Hepatocyte (in vitro differentiated cells): Measurements from ENCODE around the gene PTPRO. TPM values are rescaled to one million over a fixed set of nuclear protein-coding genes. Genes with fewer than 3 reads are reported as not detected.

Experiments
- DNase-seq: peaks from one replicate; pipeline ENCODE4 v3.0.0-alpha.2; 2016; ENCODE audit warnings: low spot score
- H2AFZ ChIP-seq: fragments of 200-600 bp; sonication (generic); 2 replicates; pipeline ENCODE4 v1.6.0; 2016; ENCODE audit warnings: antibody characterized with exemption, mild to moderate bottlenecking
- H3K27ac ChIP-seq: fragments of 200-600 bp; sonication (generic); 2 replicates; pipeline ENCODE4 v1.5.1; 2016; ENCODE audit warnings: mild to moderate bottlenecking
- H3K27me3 ChIP-seq: fragments of 200-600 bp; sonication (generic); 2 replicates; pipeline ENCODE4 v1.6.1; 2016
- H3K36me3 ChIP-seq: fragments of 200-600 bp; sonication (generic); replicated peaks from 2 replicates; pipeline ENCODE4 v1.5.1; 2016; ENCODE audit warnings: low read depth; ENCODE audit not compliant: insufficient read depth
- H3K4me1 ChIP-seq: fragments of 200-600 bp; sonication (generic); 2 replicates; pipeline ENCODE4 v1.5.1; 2016; ENCODE audit warnings: mild to moderate bottlenecking, moderate library complexity; ENCODE audit not compliant: insufficient read depth
- H3K4me2 ChIP-seq: fragments of 200-600 bp; sonication (generic); 2 replicates; pipeline ENCODE4 v1.6.0; 2016
- H3K4me3 ChIP-seq: fragments of 200-600 bp; sonication (generic); 2 replicates; pipeline ENCODE4 v1.5.1; 2016; ENCODE audit warnings: mild to moderate bottlenecking
- H3K79me2 ChIP-seq: fragments of 200-600 bp; sonication (generic); 2 replicates; pipeline ENCODE4 v1.6.0; 2017; ENCODE audit warnings: mild to moderate bottlenecking
- H3K9me2 ChIP-seq: fragments of 200-600 bp; sonication (generic); replicated peaks from 2 replicates; pipeline ENCODE4 v1.6.0; 2017; ENCODE audit warnings: mild to moderate bottlenecking; ENCODE audit not compliant: insufficient read depth
- H3K9me3 ChIP-seq: fragments of 200-600 bp; sonication (generic); 2 replicates; pipeline ENCODE4 v1.5.1; 2016; ENCODE audit warnings: low read depth, mild to moderate bottlenecking
- H4K20me1 ChIP-seq: fragments of 200-600 bp; sonication (generic); 2 replicates; pipeline ENCODE4 v1.6.0; 2016; ENCODE audit warnings: mild to moderate bottlenecking; ENCODE audit not compliant: insufficient read depth, poor library complexity, severe bottlenecking
- EZH2 ChIP-seq: fragments of 200-600 bp; sonication (generic); IDR thresholded peaks from 2 replicates; pipeline ENCODE4 v1.6.1; 2016; ENCODE audit warnings: antibody characterized with exemption, mild to moderate bottlenecking, borderline replicate concordance
- EZH2phosphoT487 ChIP-seq: fragments of 200-600 bp; sonication (generic); IDR thresholded peaks from one replicate; pipeline ENCODE4 v1.6.1; 2018; ENCODE audit warnings: antibody characterized with exemption, mild to moderate bottlenecking, low read depth, moderate library complexity; ENCODE audit not compliant: unreplicated experiment, severe bottlenecking
- WGBS: methylation state at CpG from one replicate; pipeline ENCODE4 v1.1.6; 2016; ENCODE audit warnings: low lambda C conversion rate; ENCODE audit errors: missing lambda C conversion rate; 5-methylcytosine and 5-hydroxymethylcytosine counted together
- polyA plus RNA-seq: library from polyadenylated mRNA; unstranded; fragments of >200 nt; fragmentation: Nextera tagmentation; extraction: Ambion mirVana; gene quantifications from 2 replicates; pipeline ENCODE4 v1.2.1, GENCODE V29; 2016
- total RNA-seq: library from RNA; depleted of rRNA; stranded (reverse); fragments of >200 nt; gene quantifications from 2 replicates; pipeline ENCODE4 v1.2.3, GENCODE V29; 2014
- TF ChIP-seq, protein P1 (sequence below): fragments of 200-600 bp; sonication (generic); IDR thresholded peaks from 2 replicates; pipeline ENCODE4 v1.5.1; 2016; ENCODE audit warnings: antibody characterized with exemption, mild to moderate bottlenecking; ENCODE audit not compliant: poor library complexity

PTPRO gene
- total and polyA plus RNA-seq, 2 experiments from 2014 or later, result 0.60 to 0.65 TPM

GRCh38 chr12:15580431-15580830, 258.1 kb downstream of the PTPRO start:
- TF ChIP-seq EZH2 (no peak), EZH2phosphoT487 (no peak)
- WGBS, result 82% methylated on average over 1 of the region's 1 CpG
- H3K4me3 ChIP-seq, result no peak overlapping the region
- no peaks in the 10 kb centered on the region for H3K79me2 ChIP-seq
- no peaks in the 10 kb centered on the region for H3K9me2 ChIP-seq
- H3K9me3 ChIP-seq, result no peaks in the 10 kb centered on the region
- H3K27ac ChIP-seq, result no peak overlapping the region
- no peak overlapping the region for H3K4me2 ChIP-seq
- H4K20me1 ChIP-seq, result no peaks in the 10 kb centered on the region
- H3K4me1 ChIP-seq, result no peaks in the 10 kb centered on the region
- no peak for DNase-seq
- no peaks in the 10 kb centered on the region for H3K27me3 ChIP-seq
- H2AFZ ChIP-seq, result no peak overlapping the region
- H3K36me3 ChIP-seq, result no peaks in the 10 kb centered on the region

- Histone ChIP-seq H3K27me3 (no peaks in the 10 kb centered on the region), H3K9me2 (no peaks in the 10 kb centered on the region), H3K4me1 (no peaks in the 10 kb centered on the region), H3K27ac (no peak overlapping the region), H3K4me3 (no peak overlapping the region), H3K79me2 (no peaks in the 10 kb centered on the region), H3K9me3 (no peaks in the 10 kb centered on the region), H3K4me2 (no peak overlapping the region), H4K20me1 (no peaks in the 10 kb centered on the region), H3K36me3 (no peaks in the 10 kb centered on the region), H2AFZ (no peak overlapping the region)
- TF ChIP-seq, protein P1, sequence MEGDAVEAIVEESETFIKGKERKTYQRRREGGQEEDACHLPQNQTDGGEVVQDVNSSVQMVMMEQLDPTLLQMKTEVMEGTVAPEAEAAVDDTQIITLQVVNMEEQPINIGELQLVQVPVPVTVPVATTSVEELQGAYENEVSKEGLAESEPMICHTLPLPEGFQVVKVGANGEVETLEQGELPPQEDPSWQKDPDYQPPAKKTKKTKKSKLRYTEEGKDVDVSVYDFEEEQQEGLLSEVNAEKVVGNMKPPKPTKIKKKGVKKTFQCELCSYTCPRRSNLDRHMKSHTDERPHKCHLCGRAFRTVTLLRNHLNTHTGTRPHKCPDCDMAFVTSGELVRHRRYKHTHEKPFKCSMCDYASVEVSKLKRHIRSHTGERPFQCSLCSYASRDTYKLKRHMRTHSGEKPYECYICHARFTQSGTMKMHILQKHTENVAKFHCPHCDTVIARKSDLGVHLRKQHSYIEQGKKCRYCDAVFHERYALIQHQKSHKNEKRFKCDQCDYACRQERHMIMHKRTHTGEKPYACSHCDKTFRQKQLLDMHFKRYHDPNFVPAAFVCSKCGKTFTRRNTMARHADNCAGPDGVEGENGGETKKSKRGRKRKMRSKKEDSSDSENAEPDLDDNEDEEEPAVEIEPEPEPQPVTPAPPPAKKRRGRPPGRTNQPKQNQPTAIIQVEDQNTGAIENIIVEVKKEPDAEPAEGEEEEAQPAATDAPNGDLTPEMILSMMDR, result no peak
- TF ChIP-seq EZH2, result no peak
- TF ChIP-seq EZH2phosphoT487, result no peak
- WGBS, result 59% methylated on average over 5 of the region's 6 CpGs
- no peak for DNase-seq
Measured at GRCh38 chr12:15581006-15581405, 258.7 kb downstream of the PTPRO start.

DNA sequence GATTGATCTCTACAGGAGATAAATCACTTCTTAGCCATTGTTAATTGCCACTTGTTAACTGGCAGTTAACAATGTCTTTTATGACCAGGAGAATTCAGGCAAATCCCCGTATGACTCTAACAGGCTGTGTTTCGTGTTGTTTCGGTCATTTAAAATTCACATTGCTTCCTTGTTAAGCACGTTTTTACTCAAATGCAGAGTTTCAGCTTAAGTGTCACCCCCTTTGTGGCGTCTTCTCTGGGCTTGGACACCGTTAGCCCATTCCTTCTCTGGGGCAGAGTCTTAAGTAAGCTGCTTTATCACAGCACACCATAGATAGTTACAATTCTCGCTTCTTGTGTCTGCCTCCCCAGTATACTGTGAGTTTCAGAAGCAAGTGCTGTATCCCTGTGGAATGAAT, 261.5 kb downstream of the PTPRO start:
- Histone ChIP-seq H3K9me3 (no peaks in the 10 kb centered on the region), H3K36me3 (no peaks in the 10 kb centered on the region), H3K4me3 (no peak overlapping the region), H3K27me3 (no peaks in the 10 kb centered on the region), H3K79me2 (no peaks in the 10 kb centered on the region), H4K20me1 (no peaks in the 10 kb centered on the region), H3K27ac (no peak overlapping the region), H3K9me2 (no peaks in the 10 kb centered on the region), H3K4me2 (peak overlapping the region; percentile 36), H2AFZ (no peak overlapping the region), H3K4me1 (no peaks in the 10 kb centered on the region)
- no peak for TF ChIP-seq EZH2phosphoT487
- no peak for TF ChIP-seq EZH2
- TF ChIP-seq, protein P1, result no peak
- no peak for DNase-seq
- 41% methylated on average over 7 of the region's 7 CpGs for WGBS

GRCh38 chr12:15584366-15585041, 262.2 kb downstream of the PTPRO start:
- no peak overlapping the region for H3K4me2 ChIP-seq
- no peaks in the 10 kb centered on the region for H3K9me2 ChIP-seq
- no peak overlapping the region for H3K4me3 ChIP-seq
- no peaks in the 10 kb centered on the region for H3K27me3 ChIP-seq
- WGBS, result 32% methylated on average over 3 of the region's 3 CpGs
- H4K20me1 ChIP-seq, result no peaks in the 10 kb centered on the region
- H3K4me1 ChIP-seq, result no peaks in the 10 kb centered on the region
- H3K9me3 ChIP-seq, result no peaks in the 10 kb centered on the region
- H3K27ac ChIP-seq, result no peak overlapping the region
- no peaks in the 10 kb centered on the region for H3K79me2 ChIP-seq
- no peaks in the 10 kb centered on the region for H3K36me3 ChIP-seq
- H2AFZ ChIP-seq, result no peak overlapping the region
- DNase-seq, result peak; percentile 79
- no peak for TF ChIP-seq EZH2
- TF ChIP-seq, protein P1, result peak; percentile 61
